Prostate gland (tissue), 2 donors: Measurements from ENCODE around the gene LHX1. TPM values are rescaled to one million over a fixed set of nuclear protein-coding genes. Genes with fewer than 3 reads are reported as not detected.

Source experiments
- DNase-seq: peaks from one replicate; pipeline ENCODE4 v3.0.0-alpha.2; 2019; ENCODE audit warnings: low spot score
- H3K27ac ChIP-seq, 2 donors: fragments of 200-600 bp; sonication (generic); 2 replicates each; pipeline ENCODE4 v1.5.1; 2017 to 2019
- H3K27me3 ChIP-seq: fragments of 200-600 bp; sonication (generic); replicated peaks from 2 replicates; pipeline ENCODE4 v1.5.1; 2019; ENCODE audit not compliant: insufficient read depth
- H3K36me3 ChIP-seq, 2 donors: fragments of 200-600 bp; sonication (generic); 1 replicate in 1 of 2; 2 replicates in 1 of 2; pipeline versions ENCODE4 v1.5.1 to v1.8.1; 2017 to 2019
- H3K4me1 ChIP-seq: fragments of 200-600 bp; sonication (generic); replicated peaks from 2 replicates; pipeline ENCODE4 v1.5.1; 2019
- H3K4me3 ChIP-seq, 2 donors: fragments of 200-600 bp; sonication (generic); 2 replicates each; pipeline ENCODE4 v1.5.1; 2017 to 2019
- H3K9me3 ChIP-seq: fragments of 200-600 bp; sonication (generic); 2 replicates; pipeline ENCODE4 v1.5.1; 2017
- POLR2A ChIP-seq: fragments of 450-650 bp; IDR thresholded peaks from one replicate; pipeline ENCODE4 v1.6.1; 2016; ENCODE audit warnings: antibody characterized with exemption, mild to moderate bottlenecking
- POLR2AphosphoS5 ChIP-seq: sonication (generic); formaldehyde crosslinking; IDR thresholded peaks from one replicate; pipeline ENCODE4 v1.6.1; 2017; ENCODE audit warnings: antibody characterized with exemption
- WGBS: methylation state at CpG from one replicate; pipeline ENCODE4 v1.1.5; 2018; 5-methylcytosine and 5-hydroxymethylcytosine counted together
- intact Hi-C: fragments of 100-400 bp; cut with DNase I; formaldehyde crosslinking; loops from one replicate; pipeline ENCODE4 v1.14.2; 2022
- total RNA-seq, 2 donors: library from RNA; depleted of rRNA; stranded (reverse); fragments of >200 nt; gene quantifications; one replicate each; pipeline ENCODE4 v1.1.0, GENCODE V29; 2016
- TF ChIP-seq, protein P1 (sequence below), 4 experiments: fragments of 200-600 bp in 2 of 4; fragments of 450-650 bp in 2 of 4; sonication (generic) in 2 of 4; IDR thresholded peaks; 1 replicate in 3 of 4; 2 replicates in 1 of 4; pipeline ENCODE4 v1.5.1; 2016 to 2019; ENCODE audit warnings: antibody characterized with exemption in 4 of 4, mild to moderate bottlenecking in 2 of 4, moderate library complexity in 2 of 4

LHX1 gene
- total RNA-seq, 2 donors from 2014 or later, result not detected

DNA sequence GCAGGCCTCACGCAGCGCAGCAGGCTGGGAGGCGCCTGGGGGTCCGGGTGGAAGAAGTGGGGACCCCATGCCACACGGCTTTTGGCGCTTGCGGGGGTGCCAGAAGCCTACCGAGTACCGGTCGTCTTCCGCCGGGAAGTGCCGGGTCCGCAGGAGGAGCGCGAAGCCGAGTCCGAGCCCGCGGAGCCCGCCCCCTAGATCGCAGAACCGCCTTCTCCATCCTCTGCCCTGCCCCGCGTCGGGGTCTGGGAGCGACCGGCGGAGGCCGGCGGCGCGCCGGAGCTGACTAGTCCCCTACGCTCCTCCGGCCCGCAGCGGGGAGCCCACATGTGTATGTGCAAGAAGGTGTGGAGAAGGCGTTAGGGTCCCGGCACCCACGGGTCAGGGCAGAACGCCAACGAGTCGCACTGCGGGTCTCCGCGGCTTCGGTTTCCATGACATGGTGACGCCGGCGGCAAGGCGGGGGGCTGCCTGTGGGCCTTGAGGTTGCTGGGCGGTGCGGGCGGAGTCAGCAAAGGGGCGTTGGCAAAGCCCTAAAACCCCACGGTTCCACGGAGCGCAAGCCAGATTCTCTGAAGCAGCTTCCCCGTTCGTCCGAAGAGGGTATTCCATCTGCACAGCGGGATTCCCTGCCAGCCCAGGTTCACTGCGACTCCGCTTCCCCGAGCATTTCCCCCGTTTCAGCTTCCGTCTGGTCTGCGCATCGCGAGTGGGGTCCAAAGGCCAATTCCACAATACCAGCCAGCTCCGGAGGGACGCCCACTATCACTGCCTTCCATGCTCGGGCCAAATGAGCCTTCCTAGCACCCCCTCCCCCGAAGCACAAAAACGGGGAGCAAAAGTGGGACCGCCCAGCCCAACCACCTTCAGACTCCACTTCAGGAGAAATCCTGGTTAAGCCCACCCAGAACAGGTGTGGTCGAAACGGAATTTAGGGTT, 2.3 kb upstream of the LHX1 start:
- Histone ChIP-seq H3K27me3 (peaks cover 96% of the 10 kb centered on the region), H3K4me1 (no peaks in the 10 kb centered on the region), H3K27ac (no peak overlapping the region), H3K9me3 (no peaks in the 10 kb centered on the region), H3K4me3 (no peak overlapping the region), H3K36me3 (no peaks in the 10 kb centered on the region)
- intact Hi-C loops, result no loop called here
- TF ChIP-seq POLR2A, result no peak
- TF ChIP-seq POLR2AphosphoS5, result no peak
- 5% methylated on average over 64 of the region's 79 CpGs for WGBS
- no peak for DNase-seq

DNA sequence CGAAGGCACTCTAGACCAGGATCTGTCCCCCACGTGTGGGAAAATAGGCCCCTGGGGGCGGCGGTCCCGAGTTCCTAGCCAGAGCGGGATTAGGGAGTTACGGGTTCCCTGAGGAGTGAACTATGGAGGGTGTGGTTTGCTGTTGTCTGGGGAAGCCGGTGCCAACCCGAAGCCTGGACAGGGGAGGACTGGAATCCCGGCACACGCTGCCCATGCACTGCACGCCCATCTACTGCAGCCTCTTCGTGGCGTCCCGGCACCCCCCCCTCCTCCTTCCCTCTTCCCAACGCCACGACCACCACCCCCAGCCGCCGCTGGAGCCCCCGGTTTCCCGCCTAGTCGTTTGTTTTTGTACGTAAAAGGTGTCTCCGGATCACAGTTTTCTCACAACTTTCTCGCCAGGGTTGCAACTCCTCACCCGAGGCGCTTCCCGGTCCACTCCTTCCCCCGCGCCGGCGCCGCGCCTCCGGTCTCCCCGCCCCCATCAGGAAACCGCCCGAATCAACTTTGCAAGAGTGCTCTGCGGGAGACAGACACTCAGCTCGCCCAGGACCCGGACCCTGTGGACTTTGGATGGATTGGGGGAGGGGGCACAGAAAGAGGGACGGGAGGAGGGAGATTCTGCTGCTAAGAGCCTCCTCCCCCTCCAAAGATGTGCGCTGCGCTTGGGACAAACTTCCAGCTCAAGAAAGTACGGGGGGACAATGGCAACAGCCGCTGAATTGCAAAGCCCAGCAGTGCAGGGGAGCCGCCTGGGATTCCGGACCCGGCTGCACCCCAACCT, 1.4 kb upstream of the LHX1 start:
- Histone ChIP-seq H3K27ac (no peak overlapping the region), H3K9me3 (no peaks in the 10 kb centered on the region), H3K27me3 (peaks cover 96% of the 10 kb centered on the region), H3K4me3 (no peak overlapping the region), H3K4me1 (no peaks in the 10 kb centered on the region), H3K36me3 (no peaks in the 10 kb centered on the region)
- TF ChIP-seq POLR2A, result no peak
- no peak for DNase-seq
- intact Hi-C loops, result no loop called here
- WGBS, result 4% methylated on average over 49 of the region's 49 CpGs

DNA sequence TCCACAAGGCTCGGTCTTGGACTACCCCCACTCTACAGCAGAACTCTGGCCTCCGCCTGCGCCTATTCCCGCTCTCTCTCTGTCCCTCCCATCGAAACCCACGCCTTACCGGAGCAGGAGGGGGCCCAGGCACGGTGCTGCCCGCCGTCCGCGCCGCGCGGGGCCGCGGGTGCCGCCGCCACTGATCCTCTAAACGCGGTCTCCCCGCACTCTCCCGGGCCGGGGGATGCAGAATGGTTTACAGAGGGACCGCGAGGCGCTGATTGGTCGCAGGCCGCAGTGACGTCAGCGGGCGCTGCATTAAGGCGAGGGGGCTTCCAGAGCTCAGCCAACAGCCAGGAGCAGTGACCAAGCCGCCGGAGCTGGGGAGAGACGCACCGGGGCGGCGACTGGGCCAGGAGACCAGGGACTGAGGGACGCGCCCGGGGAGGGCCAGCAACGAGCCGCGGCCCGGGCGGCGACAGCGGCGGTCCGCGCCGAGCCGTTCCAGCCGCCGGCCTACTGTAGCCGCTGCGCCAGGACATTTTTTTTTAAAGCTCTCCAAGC, 747 bp upstream of the LHX1 start:
- 4% methylated on average over 57 of the region's 58 CpGs for WGBS
- Histone ChIP-seq H3K4me3 (no peak overlapping the region), H3K4me1 (no peaks in the 10 kb centered on the region), H3K27ac (no peak overlapping the region), H3K36me3 (no peaks in the 10 kb centered on the region), H3K27me3 (peaks cover 96% of the 10 kb centered on the region), H3K9me3 (no peaks in the 10 kb centered on the region)
- no peak for DNase-seq
- intact Hi-C loops, result no loop called here
- TF ChIP-seq POLR2A, result no peak
- no peak for TF ChIP-seq POLR2AphosphoS5
- TF ChIP-seq, protein P1, sequence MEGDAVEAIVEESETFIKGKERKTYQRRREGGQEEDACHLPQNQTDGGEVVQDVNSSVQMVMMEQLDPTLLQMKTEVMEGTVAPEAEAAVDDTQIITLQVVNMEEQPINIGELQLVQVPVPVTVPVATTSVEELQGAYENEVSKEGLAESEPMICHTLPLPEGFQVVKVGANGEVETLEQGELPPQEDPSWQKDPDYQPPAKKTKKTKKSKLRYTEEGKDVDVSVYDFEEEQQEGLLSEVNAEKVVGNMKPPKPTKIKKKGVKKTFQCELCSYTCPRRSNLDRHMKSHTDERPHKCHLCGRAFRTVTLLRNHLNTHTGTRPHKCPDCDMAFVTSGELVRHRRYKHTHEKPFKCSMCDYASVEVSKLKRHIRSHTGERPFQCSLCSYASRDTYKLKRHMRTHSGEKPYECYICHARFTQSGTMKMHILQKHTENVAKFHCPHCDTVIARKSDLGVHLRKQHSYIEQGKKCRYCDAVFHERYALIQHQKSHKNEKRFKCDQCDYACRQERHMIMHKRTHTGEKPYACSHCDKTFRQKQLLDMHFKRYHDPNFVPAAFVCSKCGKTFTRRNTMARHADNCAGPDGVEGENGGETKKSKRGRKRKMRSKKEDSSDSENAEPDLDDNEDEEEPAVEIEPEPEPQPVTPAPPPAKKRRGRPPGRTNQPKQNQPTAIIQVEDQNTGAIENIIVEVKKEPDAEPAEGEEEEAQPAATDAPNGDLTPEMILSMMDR (IDR thresholded peaks at IDR 0.05), result no peak

DNA sequence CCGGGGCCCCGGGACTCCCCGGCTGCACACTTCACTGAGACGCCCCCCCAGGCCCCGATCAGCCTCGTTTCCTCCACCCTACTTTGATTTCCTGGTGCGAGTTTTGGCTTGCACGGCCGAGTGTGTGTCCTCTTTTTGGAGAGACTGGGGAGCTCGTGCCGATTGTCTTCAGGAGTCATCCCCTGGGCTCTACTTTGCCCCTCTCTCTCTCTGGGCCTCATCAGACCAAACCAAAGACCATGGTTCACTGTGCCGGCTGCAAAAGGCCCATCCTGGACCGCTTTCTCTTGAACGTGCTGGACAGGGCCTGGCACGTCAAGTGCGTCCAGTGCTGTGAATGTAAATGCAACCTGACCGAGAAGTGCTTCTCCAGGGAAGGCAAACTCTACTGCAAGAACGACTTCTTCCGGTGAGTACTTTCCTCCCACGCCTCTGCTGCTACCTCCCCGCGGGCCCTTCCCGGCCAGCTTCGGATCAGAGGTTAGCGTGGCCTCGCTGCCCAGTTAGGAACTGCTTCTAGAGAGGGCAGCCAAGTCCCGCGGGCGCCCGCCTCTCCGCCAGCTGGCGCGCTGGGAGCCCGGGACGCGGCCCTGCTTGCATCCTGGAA, 787 bp downstream of the LHX1 start:
- H3K4me3 ChIP-seq, result no peak overlapping the region
- WGBS, result 3% methylated on average over 36 of the region's 36 CpGs
- no peaks in the 10 kb centered on the region for H3K4me1 ChIP-seq
- DNase-seq, result no peak
- TF ChIP-seq, protein P1 (IDR thresholded peaks at IDR 0.05), result no peak
- no peak for TF ChIP-seq POLR2A
- no peak overlapping the region for H3K27ac ChIP-seq
- peaks cover 94% of the 10 kb centered on the region for H3K27me3 ChIP-seq
- intact Hi-C loops, result no loop called here
- no peaks in the 10 kb centered on the region for H3K36me3 ChIP-seq
- H3K9me3 ChIP-seq, result no peaks in the 10 kb centered on the region

DNA sequence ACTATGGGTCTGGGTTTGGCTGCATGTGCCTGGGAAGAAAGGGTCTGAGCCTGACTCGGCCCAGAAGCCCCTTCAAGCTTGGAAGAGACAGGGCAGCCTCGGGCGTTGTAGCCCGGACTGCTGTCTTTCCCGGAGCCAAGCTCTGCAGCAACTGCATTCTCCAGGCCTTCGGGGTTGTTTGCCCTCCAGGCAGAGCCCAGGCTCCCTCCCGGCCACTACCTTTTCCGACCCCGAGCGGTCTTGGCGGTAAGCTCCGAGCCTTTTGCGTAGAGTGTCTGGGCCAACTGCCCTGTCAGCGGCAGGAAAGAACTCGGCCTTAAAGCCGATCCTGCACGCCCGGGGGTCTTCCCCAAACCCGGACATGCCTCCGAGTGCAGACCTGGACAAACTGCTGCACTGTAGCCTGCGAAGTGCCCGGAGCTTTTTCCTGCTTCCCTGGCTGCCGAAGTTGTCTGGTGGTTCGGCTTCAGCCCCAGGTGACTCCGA, 1.3 kb downstream of the LHX1 start:
- DNase-seq, result no peak
- Histone ChIP-seq H3K36me3 (no peaks in the 10 kb centered on the region), H3K9me3 (no peaks in the 10 kb centered on the region), H3K27me3 (peaks cover 93% of the 10 kb centered on the region), H3K4me1 (no peaks in the 10 kb centered on the region), H3K4me3 (no peak overlapping the region), H3K27ac (no peak overlapping the region)
- WGBS, result 3% methylated on average over 25 of the region's 25 CpGs
- TF ChIP-seq, protein P1 (IDR thresholded peaks at IDR 0.05), result no peak
- intact Hi-C loops, result no loop called here
